Right ventricle myocardium inferior (tissue), 1 donor: ENCODE measurements around the gene PCNA. TPM values are rescaled to one million over a fixed set of nuclear protein-coding genes. Genes with fewer than 3 reads are reported as not detected.

Experiments used
- ATAC-seq: fragments of 200-7000 bp; cut with Tn5 transposase; one replicate; pipeline ENCODE4 v1.9.1; 2020; ENCODE audit warnings: mild to moderate bottlenecking, moderate library complexity
- DNase-seq: peaks from one replicate; pipeline ENCODE4 v3.0.0; 2021; ENCODE audit errors: missing footprints
- intact Hi-C: fragments of 100-400 bp; cut with DNase I; formaldehyde crosslinking; loops from one replicate; pipeline ENCODE4 v1.11.0; 2022
- total RNA-seq: library from RNA; stranded (reverse); fragmentation: NEBNext Ultra II Directional; extraction: Animal tissue kit (Norgen Biotek cat#: 25700); gene quantifications from one replicate; pipeline ENCODE4 v1.2.1, GENCODE V29; 2021
- donor health status: DM: no; HTN: yes; CAD: no; lungs with severe emphysema.

PCNA gene
- total RNA-seq, 1 donor from 2014 or later: 35.8 TPM

DNA sequence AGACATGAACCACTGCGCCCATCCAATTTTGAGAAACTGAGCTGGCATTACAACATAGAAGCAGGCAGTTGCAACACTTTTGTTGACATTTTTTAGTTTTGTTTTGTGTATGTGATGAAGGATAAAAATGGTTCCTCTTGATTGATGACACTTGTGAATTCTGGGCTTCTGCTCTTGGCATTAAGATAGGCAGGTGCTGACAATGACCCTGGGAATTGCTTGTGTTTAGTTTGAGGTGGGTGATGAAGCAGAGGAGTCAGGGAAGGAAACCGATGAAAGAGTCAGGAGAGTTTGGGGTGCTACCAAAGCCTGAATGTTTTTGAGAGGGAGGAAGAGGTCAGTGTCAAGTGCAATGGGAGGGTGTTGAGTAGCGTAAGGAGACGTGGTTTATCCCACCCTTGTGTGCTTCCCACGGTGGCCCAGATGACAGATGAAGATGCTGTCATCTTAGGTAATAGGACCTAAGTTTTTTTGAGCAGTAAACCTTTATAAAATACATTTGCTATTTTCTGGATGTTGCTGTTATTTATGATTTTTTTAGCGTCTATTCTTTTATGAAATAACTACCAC lies 26.4 kb upstream of the PCNA start:
- no peak for DNase-seq
- intact Hi-C loops: no loop called here
- ATAC-seq: no peak

DNA sequence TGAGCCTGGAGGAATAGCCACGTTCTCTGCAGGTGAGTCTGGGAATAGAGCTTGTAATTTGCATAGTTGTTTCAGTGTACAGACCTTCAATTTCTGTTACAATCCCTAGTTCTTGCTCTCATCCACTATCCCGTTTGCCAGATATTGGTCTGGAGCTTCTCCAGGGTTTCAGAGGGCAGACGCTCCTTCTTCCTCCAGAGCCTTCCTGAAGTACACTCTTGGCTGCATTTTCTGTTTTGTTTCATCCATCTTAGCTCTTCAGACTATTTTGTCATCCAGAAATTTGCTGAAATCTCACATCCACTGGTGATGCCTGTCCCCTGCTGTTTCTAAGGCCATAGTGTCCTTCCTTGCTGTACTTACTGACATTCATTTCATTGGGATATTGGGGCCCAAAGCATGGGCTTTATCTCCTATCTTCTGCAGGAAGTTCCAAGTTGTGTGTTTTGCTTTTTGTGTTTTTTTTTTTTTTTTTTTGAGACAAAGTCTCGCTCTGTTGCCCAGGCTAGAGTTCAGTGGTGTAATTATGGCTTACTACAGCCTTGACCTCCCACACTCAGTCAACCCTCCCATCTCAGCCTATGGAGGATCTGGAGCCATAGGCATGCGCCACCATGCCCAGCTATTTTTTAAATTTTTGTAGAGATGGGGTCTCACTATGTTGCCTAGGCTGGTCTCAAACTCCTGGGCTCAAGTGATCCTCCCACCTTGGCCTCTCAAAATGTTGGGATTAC lies 25.8 kb upstream of the PCNA start:
- DNase-seq: no peak
- intact Hi-C loops: no loop called here
- ATAC-seq: no peak

DNA sequence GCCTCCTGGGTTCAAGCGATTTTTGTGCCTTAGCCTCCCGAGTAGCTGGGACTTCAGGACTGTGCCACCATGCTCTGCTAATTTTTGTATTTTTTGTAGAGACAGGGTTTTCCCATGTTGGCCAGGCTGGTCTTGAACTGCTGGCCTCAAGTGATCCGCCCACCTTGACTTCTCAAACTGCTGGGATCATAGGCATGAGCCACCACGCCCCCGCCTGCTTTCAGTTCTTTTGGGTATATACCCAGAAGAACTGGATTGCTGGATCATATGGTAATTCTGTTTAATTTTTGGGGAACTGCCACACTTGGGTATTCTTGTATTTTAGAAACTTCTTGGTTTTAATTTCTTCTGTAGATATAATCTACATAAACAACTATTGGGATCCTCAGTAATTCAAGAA lies 24.1 kb upstream of the PCNA start:
- DNase-seq (no peak), ATAC-seq (no peak)
- intact Hi-C loops: no loop called here

DNA sequence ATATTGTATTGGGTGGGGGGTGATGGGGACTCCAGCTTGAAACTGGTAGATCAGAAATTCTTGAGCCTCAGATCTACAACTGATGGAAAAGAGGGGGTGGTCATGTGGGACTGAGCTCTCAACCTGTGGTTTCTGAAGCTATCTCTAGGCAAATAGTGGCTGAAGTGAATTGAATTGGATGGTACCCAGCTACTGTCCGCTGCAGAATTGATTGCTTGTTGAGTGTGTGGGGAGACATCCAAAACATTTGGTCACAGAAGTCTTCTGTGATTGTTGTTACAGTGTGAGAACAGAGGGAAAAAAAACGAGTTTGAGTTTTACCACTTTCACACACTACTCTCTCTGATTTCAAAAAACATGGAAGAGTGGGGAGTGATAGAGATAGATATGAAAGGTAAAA lies 21.9 kb upstream of the PCNA start:
- DNase-seq (no peak), ATAC-seq (peak; percentile 24)
- intact Hi-C loops: loop anchor here (2.0 kb wide), 1 partner anchor 13 kb away; no protein-coding TSS in a partner anchor

DNA sequence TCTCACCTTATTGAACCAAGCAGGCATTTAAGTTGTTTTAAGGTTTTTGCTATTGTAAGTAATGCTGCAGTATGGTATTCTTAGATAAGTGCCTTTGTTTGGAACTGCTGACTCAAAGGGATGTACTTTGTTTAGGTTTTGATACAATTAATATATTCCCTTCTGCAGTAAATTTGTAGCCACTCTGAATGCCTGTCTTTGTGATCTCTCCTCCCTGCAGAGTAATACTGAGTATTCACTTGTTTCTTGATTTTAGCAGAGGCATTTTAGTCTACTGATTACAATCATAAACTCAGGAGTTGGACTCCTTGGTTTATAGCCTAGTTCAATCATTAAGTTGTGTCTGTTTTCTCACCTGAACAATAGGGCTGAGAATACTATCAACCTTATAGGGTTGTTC lies 20.4 kb upstream of the PCNA start:
- DNase-seq (no peak), ATAC-seq (no peak)
- intact Hi-C loops: loop anchor here (2.0 kb wide), 1 partner anchor 15 kb away; no protein-coding TSS in a partner anchor

DNA sequence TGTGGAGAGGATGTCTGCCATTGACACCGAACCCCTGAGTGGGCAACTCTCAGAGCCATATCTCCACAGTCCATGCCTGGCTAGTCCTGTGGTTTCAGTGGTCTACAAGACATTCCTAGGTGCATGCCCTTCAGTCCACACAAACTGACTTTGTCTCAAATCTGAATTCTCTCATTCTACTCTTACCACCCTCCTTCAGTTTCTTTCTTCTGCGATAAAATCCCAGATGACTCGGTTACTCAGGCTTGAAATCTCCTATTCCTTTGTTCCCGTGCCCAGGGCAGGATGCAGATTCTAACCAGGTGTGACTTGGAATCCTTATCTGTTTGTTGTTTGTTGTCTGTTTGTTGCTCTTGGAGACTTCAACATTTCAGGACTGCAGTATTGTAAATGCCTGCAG lies 16.3 kb upstream of the PCNA start:
- DNase-seq: no peak
- intact Hi-C loops: no loop called here
- ATAC-seq: no peak

DNA sequence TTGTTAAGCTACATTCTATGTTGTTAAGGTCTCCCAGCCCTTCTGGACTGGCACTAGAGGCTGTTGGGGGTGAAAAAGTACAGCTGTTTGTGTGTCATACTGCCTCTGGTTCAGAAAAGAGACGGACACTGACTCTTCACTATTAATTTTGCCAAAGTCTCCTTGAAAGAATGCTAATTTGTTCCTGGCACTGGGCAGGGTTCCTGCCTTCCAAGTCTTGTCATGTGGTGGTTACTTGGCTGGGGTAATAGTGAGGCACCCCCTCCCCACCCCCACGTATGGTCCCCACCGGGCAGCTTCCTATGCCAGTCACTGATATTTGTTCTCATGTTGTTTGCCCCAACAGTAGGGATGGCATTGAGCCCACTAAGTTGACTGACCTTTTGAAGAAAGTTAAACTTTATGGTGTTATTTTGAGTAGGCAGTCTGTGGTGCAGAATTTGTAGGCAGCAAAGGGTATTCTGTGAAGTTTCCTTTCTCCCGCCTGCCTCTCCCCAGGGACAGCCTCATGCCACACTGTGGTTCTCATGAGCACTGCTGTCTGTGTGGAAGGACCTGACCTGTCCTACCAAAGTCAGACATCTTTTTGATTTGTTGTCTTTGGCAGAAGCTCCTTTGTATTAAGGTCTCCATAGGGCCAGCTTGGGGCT lies 15.7 kb upstream of the PCNA start:
- intact Hi-C loops: no loop called here
- peak; percentile 62 for ATAC-seq
- no peak for DNase-seq

DNA sequence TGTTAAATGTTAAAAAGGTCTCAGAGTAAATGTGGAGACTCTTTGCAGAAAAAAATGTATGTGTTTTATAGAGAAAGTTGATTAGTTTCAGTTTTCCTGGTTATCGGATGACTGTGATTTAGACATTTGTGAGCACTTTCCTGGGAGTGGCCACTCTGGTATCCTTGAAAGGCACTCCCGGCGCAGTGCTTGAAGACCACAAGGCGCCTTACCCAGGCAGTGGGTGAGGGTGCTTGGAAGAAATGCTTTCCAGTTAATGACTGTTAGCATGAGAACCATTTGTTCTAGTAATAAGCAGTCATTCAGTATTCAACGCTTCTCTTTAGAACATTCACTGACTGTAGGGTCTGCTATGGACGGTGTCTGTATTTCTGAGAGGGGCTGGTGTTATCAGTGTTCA lies 14.2 kb upstream of the PCNA start:
- ATAC-seq (no peak), DNase-seq (no peak)
- intact Hi-C loops: no loop called here

DNA sequence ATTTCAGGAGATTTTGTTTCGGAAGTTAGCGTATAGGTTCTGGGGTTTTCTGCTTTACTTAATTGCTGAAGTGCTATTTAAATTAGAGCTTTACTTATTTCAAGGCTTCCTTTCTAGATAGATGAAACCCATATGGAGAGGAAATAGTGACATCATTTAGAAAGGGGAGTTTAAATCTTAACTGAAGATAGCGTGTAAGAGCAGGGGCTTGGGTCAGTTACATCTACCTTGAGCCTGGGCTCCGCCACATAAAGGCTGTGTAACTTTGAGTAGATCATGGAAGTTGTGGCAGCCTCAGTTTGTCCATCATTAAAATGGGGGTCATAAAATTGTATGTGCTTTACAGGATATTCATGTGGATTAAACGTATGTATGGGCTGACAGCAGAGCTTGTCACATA lies 11.7 kb upstream of the PCNA start:
- intact Hi-C loops: no loop called here
- ATAC-seq: no peak

DNA sequence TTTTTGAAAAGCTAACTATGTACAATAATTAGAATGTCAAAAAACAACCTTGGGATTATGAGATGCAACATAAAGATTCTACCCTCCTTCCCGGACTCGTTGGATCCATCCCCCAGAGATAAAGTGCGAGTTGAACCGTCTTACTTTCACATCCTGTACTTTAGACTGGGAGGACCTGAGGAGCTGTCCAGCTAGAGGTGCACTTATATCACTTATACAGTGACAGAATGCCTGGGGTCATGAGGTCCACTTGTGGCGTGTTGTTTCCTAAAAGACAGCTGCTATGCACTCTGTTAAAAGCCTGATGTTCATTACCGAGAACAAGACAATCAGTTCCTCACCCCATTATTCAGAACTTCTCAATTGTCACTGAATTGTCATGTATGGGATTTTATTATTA lies 9.1 kb upstream of the PCNA start:
- ATAC-seq (no peak), DNase-seq (no peak)
- intact Hi-C loops: loop anchor here (5.0 kb wide), 1 partner anchor 318 kb away; no protein-coding TSS in a partner anchor

More for the DNA sequence above, 11.7 kb upstream of the PCNA start:
- no peak for DNase-seq

DNA sequence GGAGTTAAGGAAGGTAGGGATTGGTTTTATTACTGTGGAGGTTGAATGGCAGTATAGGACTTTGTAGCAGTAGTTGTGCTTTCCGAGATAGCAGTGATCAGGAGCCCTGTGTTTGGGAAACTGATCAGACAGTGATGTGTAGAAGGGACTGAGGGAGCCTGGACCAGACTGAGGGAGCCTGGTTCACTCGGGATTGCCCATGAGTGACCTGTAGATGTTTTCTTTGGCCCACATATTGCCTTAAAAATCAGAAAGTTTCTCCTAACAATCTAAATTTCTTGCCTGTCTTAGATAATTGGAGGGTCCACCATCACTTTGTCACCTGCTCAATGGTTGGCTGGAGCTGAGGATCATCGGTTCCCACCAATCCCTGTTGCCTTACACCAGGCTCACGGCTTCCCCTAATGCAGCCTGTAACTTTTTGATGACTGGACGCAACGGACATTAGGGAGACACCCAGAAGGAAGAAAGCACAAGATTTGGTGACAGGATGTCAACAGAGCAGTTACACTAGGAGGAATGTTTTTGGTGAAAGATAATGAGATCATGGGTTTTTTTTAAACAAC lies 8.2 kb upstream of the PCNA start:
- intact Hi-C loops: loop anchor here (2.0 to 5.0 kb wide), 2 partner anchors 43 to 319 kb away; no protein-coding TSS in a partner anchor
- DNase-seq (no peak), ATAC-seq (no peak)

DNA sequence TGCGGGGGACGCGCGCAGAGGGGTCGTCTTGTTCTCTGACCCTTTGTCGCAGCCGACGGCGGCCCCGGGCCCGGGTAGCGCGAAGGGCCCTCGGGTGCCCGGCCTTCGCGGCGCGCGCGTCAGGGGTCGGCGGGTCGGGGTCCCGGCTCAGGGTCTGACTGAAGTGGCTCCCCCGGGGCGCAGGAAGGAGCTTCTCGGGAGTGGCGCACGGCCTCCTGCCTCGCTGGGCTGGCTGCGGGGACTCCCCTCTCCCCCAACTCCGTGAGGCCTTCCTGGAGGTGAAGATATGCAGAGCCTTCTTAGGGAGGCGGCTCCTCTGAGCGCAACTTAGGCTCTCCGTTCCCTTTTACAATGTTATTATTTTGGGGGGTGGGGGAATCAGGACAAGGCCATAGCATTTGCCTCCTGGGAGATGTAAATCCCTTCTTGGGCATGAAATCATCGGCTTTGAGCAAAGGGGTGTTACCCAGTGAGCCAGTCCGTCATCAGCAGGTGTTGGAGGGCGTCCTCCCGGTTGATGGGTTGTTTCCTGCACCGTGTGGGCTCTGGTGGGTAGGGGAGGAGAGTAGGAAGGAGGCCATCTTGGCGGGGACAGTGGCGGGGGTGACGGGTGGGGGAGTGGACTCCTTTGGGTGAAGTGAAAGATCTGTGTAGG lies 7.6 kb upstream of the PCNA start:
- DNase-seq (peak; percentile 78), ATAC-seq (peak; percentile 3)
- intact Hi-C loops: loop anchor here (2.0 to 5.0 kb wide), 2 partner anchors 43 to 320 kb away; no protein-coding TSS in a partner anchor

DNA sequence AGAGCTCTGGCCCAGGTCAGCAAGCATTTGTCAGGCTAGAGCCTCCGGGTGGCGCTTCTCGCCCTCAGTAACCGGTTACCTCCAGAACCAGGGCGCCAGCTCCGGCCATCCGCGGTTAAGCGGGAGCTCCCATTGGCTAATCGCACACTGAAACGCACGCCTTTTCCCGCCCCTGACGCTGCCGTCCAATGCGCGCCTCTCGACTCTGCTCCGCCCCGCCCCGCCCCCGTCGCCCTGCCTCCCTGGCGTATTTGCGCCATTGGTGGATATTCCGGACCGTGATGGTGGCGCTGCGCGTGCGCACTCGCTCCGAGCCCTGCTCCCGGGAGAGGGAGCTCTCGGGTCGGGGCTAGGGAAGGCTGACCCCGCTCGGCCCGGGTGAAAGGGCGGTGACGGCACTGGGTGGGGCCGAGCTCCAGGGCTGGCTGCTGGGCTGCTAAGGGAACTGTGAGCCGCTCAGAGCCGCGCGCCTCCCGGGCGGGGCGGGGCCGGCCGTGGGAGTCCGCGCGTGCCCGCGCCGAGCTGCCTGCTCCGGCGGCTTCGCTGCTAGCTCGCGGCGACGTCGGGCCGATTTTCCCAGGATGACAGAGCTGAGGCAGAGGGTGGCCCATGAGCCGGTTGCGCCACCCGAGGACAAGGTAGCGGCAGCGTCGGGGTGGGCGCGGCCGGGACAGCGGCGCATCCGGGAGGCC lies 6.9 kb upstream of the PCNA start, which contains the start of gene CDS2:
TSS of gene CDS2 (plus strand) at position 497 of the 692 bp plus-strand sequence. CDS start at position 582, 85 bp downstream.
- ATAC-seq (peak; percentile 98), DNase-seq (peak; percentile 100)
- intact Hi-C loops: loop anchor here (1.0 to 5.0 kb wide), 3 partner anchors 44 to 321 kb away; no protein-coding TSS in a partner anchor

DNA sequence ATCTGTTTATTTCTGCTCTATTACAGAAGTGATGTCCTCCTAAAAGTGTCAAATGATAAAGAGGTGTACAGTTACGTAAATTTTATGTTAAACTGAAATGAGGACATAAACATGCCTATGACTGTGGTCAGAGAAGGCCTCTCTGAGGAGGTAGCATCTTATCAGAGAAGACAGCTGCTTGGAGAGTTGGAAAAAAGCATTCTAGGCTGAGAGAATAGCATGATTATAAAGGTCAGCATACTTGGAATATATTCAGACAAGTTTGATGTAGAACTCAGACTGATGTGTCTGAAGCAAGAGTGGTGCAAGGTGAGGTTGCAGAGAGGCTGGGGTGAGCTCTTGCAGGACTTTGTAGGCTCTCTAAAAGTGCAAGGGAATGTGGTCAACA lies 3.1 kb upstream of the PCNA start:
- intact Hi-C loops: no loop called here
- no peak for ATAC-seq
- no peak for DNase-seq

DNA sequence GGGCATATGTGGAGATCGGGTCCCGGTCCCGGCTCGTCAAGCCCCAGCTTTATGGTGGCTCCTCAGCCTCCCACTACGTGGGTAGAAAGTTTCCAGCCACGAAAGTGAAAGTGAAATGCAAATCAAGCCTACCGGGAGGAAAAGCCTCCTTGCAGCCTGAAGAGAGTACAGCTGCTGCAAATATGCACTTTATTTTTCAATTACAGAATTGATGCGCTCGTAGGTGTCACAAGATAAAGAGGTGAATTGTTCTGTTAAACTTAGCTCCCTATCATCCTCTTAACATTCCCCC lies 373 bp upstream of the PCNA start:
- no peak for ATAC-seq
- intact Hi-C loops: no loop called here
- no peak for DNase-seq

DNA sequence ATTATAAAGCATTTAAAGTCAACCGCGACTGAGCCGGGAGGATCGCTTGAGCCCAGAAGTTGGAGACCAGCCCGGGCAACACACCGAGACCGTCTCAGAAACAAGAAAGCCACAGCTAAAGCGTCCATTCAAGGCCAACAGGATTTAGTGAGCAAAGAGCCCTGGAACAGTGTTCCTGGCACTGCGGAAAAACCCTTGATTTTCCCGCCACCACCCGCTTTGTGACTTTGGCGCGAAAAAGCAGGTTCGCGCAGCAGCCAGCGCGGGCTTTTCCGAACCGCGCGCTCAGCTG lies 669 bp downstream of the PCNA start:
- intact Hi-C loops: no loop called here
- DNase-seq (no peak), ATAC-seq (no peak)

DNA sequence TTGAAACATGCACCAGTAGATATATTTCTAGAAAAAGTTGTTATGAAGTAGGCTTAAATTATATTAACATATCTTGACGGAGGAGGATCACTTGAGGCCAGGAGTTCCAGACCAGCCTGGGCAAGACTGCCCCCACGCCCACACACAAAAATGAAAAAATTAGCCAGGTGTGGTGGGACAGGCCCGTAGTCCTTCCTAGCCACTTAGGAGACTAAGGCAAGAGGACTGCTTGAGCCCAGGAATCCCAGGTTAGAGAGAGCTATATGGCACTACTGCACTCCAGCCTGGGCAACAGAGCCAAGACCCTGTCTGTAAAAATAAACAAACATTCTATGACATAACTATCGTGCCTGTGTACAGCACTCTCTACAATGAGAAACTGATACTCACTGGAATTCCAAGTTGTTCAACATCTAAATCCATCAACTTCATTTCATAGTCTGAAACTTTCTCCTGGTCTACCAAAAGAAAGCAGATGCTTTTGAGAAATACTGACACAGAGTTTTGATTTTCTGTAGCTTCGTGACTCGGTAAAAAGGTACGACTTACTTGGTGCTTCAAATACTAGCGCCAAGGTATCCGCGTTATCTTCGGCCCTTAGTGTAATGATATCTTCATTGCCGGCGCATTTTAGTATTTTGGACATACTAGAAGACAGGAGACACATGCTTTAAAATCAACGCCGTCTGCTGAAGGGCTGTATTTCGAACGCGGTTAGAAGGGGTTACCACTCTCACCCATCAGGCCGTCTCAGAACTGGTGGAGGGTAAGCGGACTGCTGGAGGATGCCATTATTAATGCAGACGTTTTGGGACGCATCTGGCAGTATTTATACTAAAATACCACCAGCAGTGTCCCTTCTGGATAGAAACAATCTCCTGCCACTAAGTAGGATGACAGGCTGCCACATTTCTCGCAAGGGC lies 1.3 kb downstream of the PCNA start:
- ATAC-seq (no peak), DNase-seq (no peak)
- intact Hi-C loops: no loop called here

DNA sequence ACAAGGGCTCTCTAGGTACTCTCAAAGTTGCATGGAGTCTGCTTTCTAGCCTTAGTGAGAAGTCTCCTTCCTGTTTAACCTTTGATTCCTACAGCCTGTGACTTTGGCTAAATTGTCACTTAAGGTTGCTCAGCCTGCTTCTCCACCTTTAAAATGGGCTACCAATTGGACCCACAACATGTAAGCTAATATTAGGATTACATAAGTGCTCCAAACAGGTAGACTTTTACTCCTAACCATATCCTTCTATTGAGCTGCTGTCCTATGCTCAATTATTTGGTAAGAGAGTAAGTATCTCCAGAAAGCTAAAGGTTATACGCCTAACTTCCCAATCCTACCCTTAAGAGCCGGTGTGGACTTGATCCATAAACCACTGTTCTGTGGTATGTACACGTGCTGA lies 2.9 kb downstream of the PCNA start:
- no peak for ATAC-seq
- intact Hi-C loops: no loop called here
- DNase-seq: no peak
